Measurements from ENCODE around the gene BLOC1S6.

Gene BLOC1S6

DNA sequence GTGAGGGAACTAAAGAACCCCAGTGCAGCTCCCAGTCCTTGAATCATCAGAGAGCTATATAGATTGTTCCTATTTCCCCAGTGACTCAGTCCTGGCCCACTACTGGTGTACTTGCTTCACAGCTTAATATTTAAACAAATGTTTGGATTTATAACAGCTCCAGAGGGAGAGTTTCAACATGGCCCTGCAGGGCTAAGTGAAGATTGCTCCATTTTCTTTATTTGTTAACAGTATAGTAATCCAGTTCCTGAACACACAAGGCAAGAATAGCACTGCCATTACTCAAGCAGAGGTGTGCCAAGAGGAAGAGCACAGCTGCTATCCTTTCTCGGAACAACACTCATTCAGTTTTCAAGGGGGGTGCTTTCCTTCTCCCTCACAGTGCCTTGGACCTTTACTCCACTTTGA is 54.2 kb downstream of the BLOC1S6 start:
- H2AFZ ChIP-seq (ENCODE audit: low read depth), result no peak overlapping the region
- no peaks in the 10 kb centered on the region for H4K20me1 ChIP-seq (ENCODE audit: insufficient read depth)
- H3K36me3 ChIP-seq (ENCODE audit: insufficient read depth), result no peaks in the 10 kb centered on the region
- no peak overlapping the region for H3K9ac ChIP-seq
- H3K79me2 ChIP-seq (ENCODE audit: insufficient read depth, low read depth), result peaks cover 33% of the 10 kb centered on the region; the same call in 1 of the 2 replicates
- H3K4me3 ChIP-seq (IDR thresholded peaks at IDR 0.05; ENCODE audit: insufficient read depth, low read depth, low read length), result no peak overlapping the region
- TF ChIP-seq, protein P1, sequence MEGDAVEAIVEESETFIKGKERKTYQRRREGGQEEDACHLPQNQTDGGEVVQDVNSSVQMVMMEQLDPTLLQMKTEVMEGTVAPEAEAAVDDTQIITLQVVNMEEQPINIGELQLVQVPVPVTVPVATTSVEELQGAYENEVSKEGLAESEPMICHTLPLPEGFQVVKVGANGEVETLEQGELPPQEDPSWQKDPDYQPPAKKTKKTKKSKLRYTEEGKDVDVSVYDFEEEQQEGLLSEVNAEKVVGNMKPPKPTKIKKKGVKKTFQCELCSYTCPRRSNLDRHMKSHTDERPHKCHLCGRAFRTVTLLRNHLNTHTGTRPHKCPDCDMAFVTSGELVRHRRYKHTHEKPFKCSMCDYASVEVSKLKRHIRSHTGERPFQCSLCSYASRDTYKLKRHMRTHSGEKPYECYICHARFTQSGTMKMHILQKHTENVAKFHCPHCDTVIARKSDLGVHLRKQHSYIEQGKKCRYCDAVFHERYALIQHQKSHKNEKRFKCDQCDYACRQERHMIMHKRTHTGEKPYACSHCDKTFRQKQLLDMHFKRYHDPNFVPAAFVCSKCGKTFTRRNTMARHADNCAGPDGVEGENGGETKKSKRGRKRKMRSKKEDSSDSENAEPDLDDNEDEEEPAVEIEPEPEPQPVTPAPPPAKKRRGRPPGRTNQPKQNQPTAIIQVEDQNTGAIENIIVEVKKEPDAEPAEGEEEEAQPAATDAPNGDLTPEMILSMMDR (conservative IDR thresholded peaks at IDR 0.05; ENCODE audit: low read depth, low read length), result no peak
- H3K27me3 ChIP-seq (ENCODE audit: insufficient read depth, low read depth), result no peaks in the 10 kb centered on the region
- no peak overlapping the region for H3K4me2 ChIP-seq
- peaks cover 47% of the 10 kb centered on the region for H3K4me1 ChIP-seq (ENCODE audit: low read depth, poor library complexity, severe bottlenecking)
- H3K27ac ChIP-seq, result no peak overlapping the region

DNA sequence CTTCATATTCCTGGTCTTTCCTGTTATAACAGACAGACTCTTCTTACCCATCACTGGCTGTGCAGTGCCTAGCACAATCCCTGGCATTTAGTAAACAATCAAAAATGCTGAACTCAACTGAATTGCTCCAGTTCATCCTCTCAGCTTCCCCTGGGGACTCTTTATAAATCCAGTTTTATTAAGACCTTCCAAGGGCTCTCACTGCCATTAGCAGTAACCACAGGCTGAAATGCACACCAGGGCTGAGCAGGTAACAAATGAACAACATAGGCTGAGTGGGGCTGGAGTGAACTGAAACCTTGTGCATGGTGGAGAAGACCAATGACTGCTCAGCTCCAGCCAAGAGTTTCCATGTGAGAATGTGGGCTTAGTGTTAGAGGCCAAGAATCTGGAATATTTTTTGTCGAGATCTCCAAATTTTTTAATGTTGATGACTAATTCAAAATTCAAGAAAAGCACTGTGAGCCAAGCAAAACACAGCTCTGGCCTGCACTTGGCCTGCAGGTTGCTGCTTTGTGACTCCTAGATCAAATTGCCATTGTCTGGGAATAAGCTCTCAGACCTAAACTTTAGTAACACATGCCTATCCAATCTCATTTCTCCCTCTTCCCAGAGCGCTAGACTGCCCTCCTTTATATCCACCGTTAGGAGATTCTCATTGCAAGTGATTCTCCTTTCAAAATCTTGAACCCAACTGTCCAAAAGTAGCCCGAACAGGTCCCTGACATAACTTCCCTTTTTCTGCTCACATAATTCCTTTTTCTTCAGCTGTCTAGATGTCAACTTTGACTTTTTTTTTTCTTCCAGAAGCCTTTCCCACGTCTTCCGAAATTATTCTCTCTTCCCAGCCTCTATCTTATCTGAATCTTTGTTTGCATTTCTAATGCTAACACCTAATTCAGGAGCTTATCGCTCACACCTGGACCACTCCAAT is 55.1 kb downstream of the BLOC1S6 start:
- Histone ChIP-seq H3K4me1 (ENCODE audit: low read depth, poor library complexity, severe bottlenecking) (peaks cover 38% of the 10 kb centered on the region), H2AFZ (ENCODE audit: low read depth) (no peak overlapping the region)

DNA sequence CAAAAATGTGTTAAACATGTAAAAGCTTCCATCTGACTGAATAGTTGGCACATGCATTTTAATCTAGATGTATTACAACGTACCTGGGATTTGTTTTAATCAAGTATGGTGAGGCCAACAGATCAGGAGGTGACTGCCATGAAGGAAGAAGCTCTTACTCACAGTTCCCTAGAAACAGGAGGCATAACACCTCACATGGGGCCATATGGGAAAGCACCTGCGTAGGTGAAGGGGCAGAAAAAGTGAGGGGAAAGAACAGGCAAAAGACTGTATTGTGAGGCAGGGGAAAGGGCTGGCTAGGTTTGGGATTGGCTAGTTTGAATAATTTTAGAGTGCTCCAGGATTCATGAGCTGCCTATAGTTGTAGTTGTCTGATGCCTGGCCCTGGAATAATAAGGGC is 57.3 kb downstream of the BLOC1S6 start:
- peaks cover 32% of the 10 kb centered on the region; the same call in 1 of the 2 replicates for H3K79me2 ChIP-seq (ENCODE audit: insufficient read depth, low read depth)
- H3K27ac ChIP-seq, result no peak overlapping the region
- no peak overlapping the region for H3K4me3 ChIP-seq (IDR thresholded peaks at IDR 0.05; ENCODE audit: insufficient read depth, low read depth, low read length)
- H3K9ac ChIP-seq, result no peak overlapping the region
- H3K27me3 ChIP-seq (ENCODE audit: insufficient read depth, low read depth), result no peaks in the 10 kb centered on the region
- no peak overlapping the region for H2AFZ ChIP-seq (ENCODE audit: low read depth)
- H3K36me3 ChIP-seq (ENCODE audit: insufficient read depth), result no peaks in the 10 kb centered on the region
- H3K4me2 ChIP-seq, result no peak overlapping the region
- peaks cover 40% of the 10 kb centered on the region for H3K4me1 ChIP-seq (ENCODE audit: low read depth, poor library complexity, severe bottlenecking)
- TF ChIP-seq, protein P1 (conservative IDR thresholded peaks at IDR 0.05; ENCODE audit: low read depth, low read length), result no peak
- H4K20me1 ChIP-seq (ENCODE audit: insufficient read depth), result no peaks in the 10 kb centered on the region

More for the DNA sequence above, 55.1 kb downstream of the BLOC1S6 start:
- no peak overlapping the region for H3K27ac ChIP-seq
- no peak overlapping the region for H3K9ac ChIP-seq
- TF ChIP-seq, protein P1 (conservative IDR thresholded peaks at IDR 0.05; ENCODE audit: low read depth, low read length), result no peak
- no peak overlapping the region for H3K4me2 ChIP-seq
- H4K20me1 ChIP-seq (ENCODE audit: insufficient read depth), result no peaks in the 10 kb centered on the region
- no peaks in the 10 kb centered on the region for H3K27me3 ChIP-seq (ENCODE audit: insufficient read depth, low read depth)
- no peak overlapping the region for H3K4me3 ChIP-seq (IDR thresholded peaks at IDR 0.05; ENCODE audit: insufficient read depth, low read depth, low read length)
- no peaks in the 10 kb centered on the region for H3K36me3 ChIP-seq (ENCODE audit: insufficient read depth)
- peaks cover 36% of the 10 kb centered on the region; the same call in 1 of the 2 replicates for H3K79me2 ChIP-seq (ENCODE audit: insufficient read depth, low read depth)

DNA sequence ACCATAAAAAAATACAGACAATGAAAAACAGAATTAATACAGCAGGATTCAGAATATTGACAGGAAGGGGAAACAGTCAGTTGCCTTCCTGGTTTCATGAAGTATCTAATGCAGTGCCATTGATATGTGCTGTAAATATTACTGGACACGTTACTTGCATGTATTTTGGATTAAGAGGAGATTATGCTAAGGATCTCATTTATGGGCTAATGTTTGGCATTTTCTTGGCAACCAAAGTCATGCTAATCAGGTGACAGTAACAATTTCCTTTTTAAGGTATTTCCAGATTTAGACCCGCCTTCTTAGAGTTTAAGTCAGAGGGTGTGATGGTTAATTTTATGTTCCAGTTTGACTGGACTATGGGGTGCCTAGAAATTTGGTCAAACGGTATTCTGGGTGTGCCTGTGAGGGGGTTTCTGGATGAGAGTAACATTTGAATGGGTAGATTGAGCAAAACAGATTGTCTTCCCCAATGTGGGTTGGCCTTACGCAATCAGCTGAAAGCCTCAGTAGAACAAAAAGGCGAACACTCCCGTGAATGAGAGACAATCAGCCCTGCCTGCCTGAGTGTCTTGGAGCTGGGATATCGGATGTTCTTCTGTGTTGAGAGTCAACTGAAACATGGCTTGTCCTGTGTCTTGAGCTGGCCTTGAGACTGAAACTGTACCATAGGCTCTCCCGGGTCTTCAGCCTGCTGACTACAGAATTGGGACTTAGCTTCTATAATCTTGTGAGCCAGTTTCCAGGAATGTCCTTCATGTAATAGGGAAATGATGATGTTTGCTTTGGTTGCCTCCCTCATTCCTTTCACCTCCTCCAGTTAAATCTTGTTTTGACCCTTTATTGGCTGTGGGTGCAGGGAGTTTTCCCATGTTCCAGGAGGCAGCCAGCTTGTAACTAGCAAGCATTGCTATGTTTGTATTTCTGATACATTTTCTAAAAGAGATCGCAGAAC is 58.1 kb downstream of the BLOC1S6 start:
- no peak overlapping the region for H3K4me3 ChIP-seq (IDR thresholded peaks at IDR 0.05; ENCODE audit: insufficient read depth, low read depth, low read length)
- H3K36me3 ChIP-seq (ENCODE audit: insufficient read depth), result no peaks in the 10 kb centered on the region
- no peak overlapping the region for H3K27ac ChIP-seq
- H4K20me1 ChIP-seq (ENCODE audit: insufficient read depth), result no peaks in the 10 kb centered on the region
- no peak overlapping the region for H3K4me2 ChIP-seq
- H3K9ac ChIP-seq, result no peak overlapping the region
- TF ChIP-seq, protein P1 (conservative IDR thresholded peaks at IDR 0.05; ENCODE audit: low read depth, low read length), result no peak
- peaks cover 32% of the 10 kb centered on the region; the same call in 1 of the 2 replicates for H3K79me2 ChIP-seq (ENCODE audit: insufficient read depth, low read depth)
- no peaks in the 10 kb centered on the region for H3K27me3 ChIP-seq (ENCODE audit: insufficient read depth, low read depth)
- no peak overlapping the region for H2AFZ ChIP-seq (ENCODE audit: low read depth)
- H3K4me1 ChIP-seq (ENCODE audit: low read depth, poor library complexity, severe bottlenecking), result peaks cover 43% of the 10 kb centered on the region

Measured in KMS-11 (cell line).